Uterus (tissue), 4 donors: ENCODE data around the gene TMPRSS9. TPM values are rescaled to one million over a fixed set of nuclear protein-coding genes. Genes with fewer than 3 reads are reported as not detected.
"Not testable (repeated sequence)": the region's sequence is repeated elsewhere in the genome, so short reads cannot be mapped to it uniquely, and the experiment has no call there.

Source experiments
- DNase-seq, 2 donors: peaks; one replicate each; pipeline ENCODE4 v3.0.0-alpha.2; 2019 to 2020
- H3K27ac ChIP-seq, 2 donors: fragments of 200-600 bp; sonication (generic); 1 replicate in 1 of 2; 2 replicates in 1 of 2; pipeline ENCODE4 v1.5.1; 2016 to 2018
- H3K27me3 ChIP-seq, 2 donors: fragments of 200-600 bp; sonication (generic); one replicate each; pipeline ENCODE4 v1.5.1; 2018 to 2019; ENCODE audit warnings: control low read depth in 1 of 2
- H3K36me3 ChIP-seq, 2 donors: fragments of 200-600 bp; sonication (generic); one replicate each; pipeline ENCODE4 v1.5.1; 2019; ENCODE audit warnings: control low read depth in 1 of 2
- H3K4me1 ChIP-seq, 2 donors: fragments of 200-600 bp; sonication (generic); one replicate each; pipeline ENCODE4 v1.5.1; 2018 to 2019; ENCODE audit warnings: control low read depth in 1 of 2
- H3K4me3 ChIP-seq, 2 donors: fragments of 200-600 bp; sonication (generic); 1 replicate in 1 of 2; 2 replicates in 1 of 2; pipeline ENCODE4 v1.5.1; 2018 to 2019; ENCODE audit warnings: mild to moderate bottlenecking in 1 of 2
- H3K9me3 ChIP-seq, 2 donors: fragments of 200-600 bp; sonication (generic); one replicate each; pipeline ENCODE4 v1.5.1; 2019; ENCODE audit warnings: control low read depth in 1 of 2
- CTCF ChIP-seq, 4 experiments: fragments of 200-600 bp in 2 of 4; fragments of 450-650 bp in 2 of 4; sonication (generic) in 2 of 4; IDR thresholded peaks; one replicate each; pipeline ENCODE4 v1.5.1; 2016 to 2019; ENCODE audit warnings: antibody characterized with exemption in 4 of 4, mild to moderate bottlenecking in 2 of 4, moderate library complexity in 1 of 4
- POLR2A ChIP-seq, 2 donors: fragments of 450-650 bp; IDR thresholded peaks; one replicate each; pipeline ENCODE4 v1.6.1; 2016; ENCODE audit warnings: antibody characterized with exemption in 2 of 2, mild to moderate bottlenecking in 1 of 2, moderate library complexity in 1 of 2
- intact Hi-C: fragments of 100-400 bp; cut with DNase I; formaldehyde crosslinking; loops from one replicate; pipeline ENCODE4 v1.15.1; 2023; ENCODE audit warnings: low total_unique reads
- total RNA-seq, 4 donors: library from RNA; depleted of rRNA in 3 of 4; stranded (reverse); fragments of >200 nt in 3 of 4; gene quantifications; one replicate each; pipeline versions ENCODE4 v1.1.0 to v1.2.4, GENCODE V29; 2014 to 2023
- donor health status: DM: yes; HTN: yes; CAD: no.

The TMPRSS9 gene
- total RNA-seq, 4 donors from 2014 or later, result 0.69 TPM; not detected in 3

- Histone ChIP-seq H3K4me3 (peak overlapping the region; percentile 28 to 29), H3K9me3 (no peaks in the 10 kb centered on the region), H3K27me3 (no peaks in the 10 kb centered on the region), H3K36me3 (no peaks in the 10 kb centered on the region), H3K4me1 (peaks cover 0 to 18% of the 10 kb centered on the region in 2 donors), H3K27ac (peak overlapping the region; percentile 61 to 83)
- TF ChIP-seq POLR2A (IDR thresholded peaks at IDR 0.05), result no peak
- no peak for TF ChIP-seq CTCF (IDR thresholded peaks at IDR 0.05)
- DNase-seq, result no peak
- intact Hi-C loops, result no loop called here
Observed at GRCh38 chr19:2457394-2458037, 97.5 kb downstream of the TMPRSS9 start.

GRCh38 chr19:2458054-2458453 lies 98.0 kb downstream of the TMPRSS9 start:
- H3K4me3 ChIP-seq, result no peak overlapping the region
- TF ChIP-seq CTCF (IDR thresholded peaks at IDR 0.05) (no peak), POLR2A (IDR thresholded peaks at IDR 0.05) (no peak)
- H3K4me1 ChIP-seq, result peaks cover 0 to 21% of the 10 kb centered on the region in 2 donors
- no peaks in the 10 kb centered on the region for H3K27me3 ChIP-seq
- H3K36me3 ChIP-seq, result no peaks in the 10 kb centered on the region
- no peak for DNase-seq
- H3K9me3 ChIP-seq, result no peaks in the 10 kb centered on the region
- no peak overlapping the region for H3K27ac ChIP-seq
- intact Hi-C loops, result no loop called here

- DNase-seq, H3K27me3 ChIP-seq, H3K36me3 ChIP-seq, H3K4me3 ChIP-seq, intact Hi-C loops, H3K27ac ChIP-seq, H3K9me3 ChIP-seq: not testable (repeated sequence)
- peaks cover 0 to 21% of the 10 kb centered on the region in 2 donors for H3K4me1 ChIP-seq
Observed at GRCh38 chr19:2458776-2459175, 98.7 kb downstream of the TMPRSS9 start.

GRCh38 chr19:2460245-2460644 lies 100.2 kb downstream of the TMPRSS9 start:
- no peak overlapping the region for H3K27ac ChIP-seq
- H3K4me1 ChIP-seq, result peaks cover 0 to 19% of the 10 kb centered on the region in 2 donors
- H3K27me3 ChIP-seq, result no peaks in the 10 kb centered on the region
- intact Hi-C loops, result no loop called here
- DNase-seq, result no peak
- TF ChIP-seq POLR2A (IDR thresholded peaks at IDR 0.05), result no peak
- no peak for TF ChIP-seq CTCF (IDR thresholded peaks at IDR 0.05)
- no peaks in the 10 kb centered on the region for H3K9me3 ChIP-seq
- no peak overlapping the region for H3K4me3 ChIP-seq
- H3K36me3 ChIP-seq, result no peaks in the 10 kb centered on the region

GRCh38 chr19:2461751-2462634 lies 101.9 kb downstream of the TMPRSS9 start:
- H3K9me3 ChIP-seq, result no peaks in the 10 kb centered on the region
- intact Hi-C loops, result no loop called here
- H3K27ac ChIP-seq, result peak overlapping the region in 1 of 2 donors; percentile 61
- peak overlapping the region; percentile 30 to 60 for H3K4me3 ChIP-seq
- peaks cover 0 to 11% of the 10 kb centered on the region in 2 donors for H3K4me1 ChIP-seq
- no peaks in the 10 kb centered on the region for H3K36me3 ChIP-seq
- peak in 1 of 2 donors; percentile 41 for DNase-seq
- TF ChIP-seq POLR2A (IDR thresholded peaks at IDR 0.05) (no peak), CTCF (IDR thresholded peaks at IDR 0.05) (no peak)
- no peaks in the 10 kb centered on the region for H3K27me3 ChIP-seq
